PFSK-1 (cell line): Measurements from ENCODE around the gene MMP15.

Experiments
- FOXP2 ChIP-seq: optimal IDR thresholded peaks from 2 replicates; pipeline ENCODE3; 2011; ENCODE audit warnings: borderline replicate concordance, control low read depth, inconsistent platforms; ENCODE audit not compliant: insufficient read depth; ENCODE audit errors: extremely low read length, extremely low read depth
- POLR2AphosphoS5 ChIP-seq: IDR thresholded peaks from 2 replicates; pipeline ENCODE4 v1.6.1; 2012; ENCODE audit warnings: low read depth, mild to moderate bottlenecking, control low read depth, low read length, moderate library complexity
- SIN3A ChIP-seq: IDR thresholded peaks from 2 replicates; pipeline ENCODE4 v1.6.1; 2012; ENCODE audit warnings: mild to moderate bottlenecking, low read length, moderate library complexity, borderline replicate concordance; ENCODE audit not compliant: insufficient read depth
- TAF1 ChIP-seq: IDR thresholded peaks from 2 replicates; pipeline ENCODE4 v1.6.1; 2012; ENCODE audit warnings: low read length, control low read depth, borderline replicate concordance; ENCODE audit not compliant: insufficient read depth
- TF ChIP-seq, protein P1 (sequence below), 2 experiments: IDR thresholded peaks; 2 replicates each; pipeline versions ENCODE4 v1.6.1 to v1.8.0; 2011 to 2012; ENCODE audit warnings: low read depth in 2 of 2, low read length in 2 of 2, control low read depth in 1 of 2, inconsistent platforms in 1 of 2, mild to moderate bottlenecking in 1 of 2, moderate library complexity in 1 of 2; ENCODE audit not compliant: insufficient read depth in 1 of 2

The MMP15 gene

DNA sequence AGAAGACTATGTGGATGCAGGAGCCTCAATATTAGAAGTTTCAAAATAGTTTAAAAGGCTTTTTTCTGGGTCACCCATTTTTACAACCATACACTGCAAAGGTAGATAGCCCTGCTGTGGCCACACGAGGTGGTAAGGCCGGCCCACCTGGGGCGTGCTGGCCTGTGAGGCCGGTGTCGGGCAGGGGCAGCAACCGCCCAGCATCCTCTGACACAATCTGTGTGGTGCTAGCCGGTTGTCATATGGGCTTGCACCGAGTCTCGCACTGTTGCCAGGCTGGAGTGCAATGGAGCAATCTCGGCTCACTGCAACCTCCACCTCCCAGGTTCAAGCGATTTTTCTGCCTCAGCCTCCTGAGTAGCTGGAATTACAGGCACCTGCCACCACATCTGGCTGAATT lies 59.6 kb downstream of the MMP15 start:
- no peak for TF ChIP-seq SIN3A
- no peak for TF ChIP-seq FOXP2
- no peak for TF ChIP-seq TAF1
- TF ChIP-seq, protein P1, sequence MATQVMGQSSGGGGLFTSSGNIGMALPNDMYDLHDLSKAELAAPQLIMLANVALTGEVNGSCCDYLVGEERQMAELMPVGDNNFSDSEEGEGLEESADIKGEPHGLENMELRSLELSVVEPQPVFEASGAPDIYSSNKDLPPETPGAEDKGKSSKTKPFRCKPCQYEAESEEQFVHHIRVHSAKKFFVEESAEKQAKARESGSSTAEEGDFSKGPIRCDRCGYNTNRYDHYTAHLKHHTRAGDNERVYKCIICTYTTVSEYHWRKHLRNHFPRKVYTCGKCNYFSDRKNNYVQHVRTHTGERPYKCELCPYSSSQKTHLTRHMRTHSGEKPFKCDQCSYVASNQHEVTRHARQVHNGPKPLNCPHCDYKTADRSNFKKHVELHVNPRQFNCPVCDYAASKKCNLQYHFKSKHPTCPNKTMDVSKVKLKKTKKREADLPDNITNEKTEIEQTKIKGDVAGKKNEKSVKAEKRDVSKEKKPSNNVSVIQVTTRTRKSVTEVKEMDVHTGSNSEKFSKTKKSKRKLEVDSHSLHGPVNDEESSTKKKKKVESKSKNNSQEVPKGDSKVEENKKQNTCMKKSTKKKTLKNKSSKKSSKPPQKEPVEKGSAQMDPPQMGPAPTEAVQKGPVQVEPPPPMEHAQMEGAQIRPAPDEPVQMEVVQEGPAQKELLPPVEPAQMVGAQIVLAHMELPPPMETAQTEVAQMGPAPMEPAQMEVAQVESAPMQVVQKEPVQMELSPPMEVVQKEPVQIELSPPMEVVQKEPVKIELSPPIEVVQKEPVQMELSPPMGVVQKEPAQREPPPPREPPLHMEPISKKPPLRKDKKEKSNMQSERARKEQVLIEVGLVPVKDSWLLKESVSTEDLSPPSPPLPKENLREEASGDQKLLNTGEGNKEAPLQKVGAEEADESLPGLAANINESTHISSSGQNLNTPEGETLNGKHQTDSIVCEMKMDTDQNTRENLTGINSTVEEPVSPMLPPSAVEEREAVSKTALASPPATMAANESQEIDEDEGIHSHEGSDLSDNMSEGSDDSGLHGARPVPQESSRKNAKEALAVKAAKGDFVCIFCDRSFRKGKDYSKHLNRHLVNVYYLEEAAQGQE (IDR thresholded peaks at IDR 0.05; ENCODE audit: insufficient read depth in 1 of 2, low read depth in 2 of 2, low read length in 2 of 2), result no peak
- no peak for TF ChIP-seq POLR2AphosphoS5

DNA sequence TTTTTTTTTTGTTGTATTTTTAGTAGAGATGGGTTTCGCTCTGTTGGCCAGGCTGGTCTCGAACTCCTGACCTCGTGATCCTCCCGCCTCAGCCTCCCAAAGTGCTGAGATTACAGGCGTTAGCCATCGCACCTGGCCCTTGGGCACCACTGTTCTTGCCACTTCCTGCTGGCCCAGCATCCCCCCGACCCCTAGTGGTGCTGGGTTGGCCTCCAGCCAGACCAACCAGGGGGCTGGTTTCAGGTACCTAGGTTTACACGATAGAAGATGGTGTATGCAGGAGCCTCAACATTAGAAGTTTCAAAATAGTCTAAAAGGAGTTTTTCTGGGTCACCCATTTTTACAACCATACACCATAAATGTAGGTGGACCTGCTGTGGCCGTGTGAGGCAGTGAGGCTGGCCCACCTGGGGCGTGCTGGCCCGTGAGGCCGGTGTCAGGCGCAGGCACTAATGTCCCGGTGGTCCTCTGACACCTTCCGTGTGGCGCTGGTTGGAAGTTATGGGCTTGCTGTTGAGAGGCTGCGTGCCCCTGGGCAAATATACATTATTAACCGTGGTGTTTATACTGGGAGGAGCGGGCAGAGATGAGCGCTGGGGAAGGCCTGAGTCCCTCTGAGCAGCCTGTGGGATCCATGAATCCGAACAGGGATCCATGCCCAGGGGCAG lies 60.2 kb downstream of the MMP15 start:
- TF ChIP-seq FOXP2 (no peak), SIN3A (no peak)

DNA sequence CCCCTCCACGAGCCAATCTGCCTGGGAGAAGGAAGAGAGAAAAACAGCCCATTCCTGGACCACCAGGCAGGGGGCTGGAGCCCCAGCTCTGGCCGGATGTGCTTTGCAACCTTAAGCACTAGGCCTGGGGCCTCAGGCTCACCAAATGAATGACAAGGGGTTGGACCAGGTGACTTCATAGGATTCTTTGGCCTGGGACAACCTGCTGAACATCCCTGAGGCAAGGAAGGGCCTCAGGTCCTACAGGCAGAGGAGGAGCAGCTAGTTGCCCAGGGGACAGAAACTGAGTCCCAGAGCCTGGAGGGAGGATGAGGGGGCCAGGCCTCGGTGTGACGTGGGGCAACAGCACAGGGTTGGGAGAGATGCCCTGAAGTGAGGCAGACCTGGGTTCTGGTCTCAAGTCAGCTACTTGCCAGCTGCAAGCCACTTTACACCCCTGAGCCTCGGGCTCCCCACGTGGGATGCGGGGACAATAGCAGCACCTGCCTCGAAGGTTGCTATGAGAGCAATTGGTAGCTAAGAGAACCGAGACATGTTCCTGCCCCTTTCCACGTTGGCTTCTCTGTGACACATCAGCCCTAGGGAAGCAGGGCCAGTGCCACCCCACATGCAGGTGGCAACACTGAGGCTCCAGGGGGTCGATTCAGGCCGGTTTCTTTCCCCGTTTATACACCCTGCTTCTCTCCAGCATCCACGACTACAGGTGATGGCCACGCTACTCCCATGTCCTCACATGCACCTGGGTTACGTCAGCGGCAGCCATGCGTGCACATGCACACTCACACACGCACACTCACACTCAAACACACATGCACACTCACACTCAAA lies 61.0 kb downstream of the MMP15 start:
- TF ChIP-seq POLR2AphosphoS5, result no peak
- TF ChIP-seq FOXP2, result no peak
- no peak for TF ChIP-seq TAF1
- no peak for TF ChIP-seq SIN3A
- TF ChIP-seq, protein P1 (IDR thresholded peaks at IDR 0.05; ENCODE audit: insufficient read depth in 1 of 2, low read depth in 2 of 2, low read length in 2 of 2), result no peak

DNA sequence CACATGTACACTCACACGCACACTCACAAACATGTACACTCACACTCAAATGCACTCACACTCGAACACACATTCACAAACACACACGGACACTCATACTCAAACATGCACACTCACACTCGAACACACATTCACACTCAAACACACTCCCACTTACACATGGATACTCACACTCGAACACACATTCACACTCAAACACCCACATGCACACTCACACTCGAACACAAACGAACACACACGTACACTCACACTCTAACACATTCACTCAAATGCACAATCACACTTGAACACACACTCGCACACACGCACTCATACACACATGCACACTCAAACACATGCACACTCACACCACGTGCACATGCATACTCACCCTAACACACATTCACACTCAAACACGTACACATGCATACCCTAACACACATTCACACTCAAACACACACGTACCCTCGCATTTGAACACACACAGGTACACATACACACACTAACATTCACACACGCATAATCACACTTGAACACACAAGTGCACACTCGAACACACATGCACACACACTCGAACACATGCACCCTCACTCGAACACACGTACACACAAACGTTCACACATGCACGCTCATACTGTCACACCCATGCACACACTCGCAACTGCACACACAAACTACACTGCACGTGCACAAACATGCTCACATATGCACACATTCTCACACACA lies 61.8 kb downstream of the MMP15 start:
- TF ChIP-seq POLR2AphosphoS5 (no peak), SIN3A (no peak), TAF1 (no peak), FOXP2 (no peak)
- TF ChIP-seq, protein P1 (IDR thresholded peaks at IDR 0.05; ENCODE audit: insufficient read depth in 1 of 2, low read depth in 2 of 2, low read length in 2 of 2), result no peak

DNA sequence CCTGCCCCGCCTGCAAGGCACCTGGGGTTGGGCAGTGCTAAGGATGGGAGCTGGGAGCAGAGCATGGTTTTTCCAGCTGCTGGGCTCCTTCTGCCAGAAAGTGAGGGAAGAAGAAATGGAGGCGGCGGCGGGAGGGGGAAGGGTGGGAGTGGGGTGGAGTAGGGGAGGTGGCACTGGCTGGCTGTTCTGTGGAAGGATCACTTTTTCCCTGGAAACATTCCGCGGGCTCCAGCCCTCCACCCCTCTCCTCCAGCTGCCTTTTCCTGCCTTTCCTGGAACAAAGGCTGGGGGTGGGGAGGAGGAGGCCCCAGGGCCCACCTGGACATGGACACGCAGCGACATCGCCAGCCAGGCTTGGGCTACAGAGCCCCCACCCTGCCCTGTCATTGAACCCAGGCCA lies 62.5 kb downstream of the MMP15 start:
- TF ChIP-seq, protein P1 (IDR thresholded peaks at IDR 0.05; ENCODE audit: insufficient read depth in 1 of 2, low read depth in 2 of 2, low read length in 2 of 2), result no peak
- TF ChIP-seq SIN3A (no peak), TAF1 (no peak), POLR2AphosphoS5 (no peak), FOXP2 (no peak)
